Hepatic stellate cell (primary cell): ENCODE results near the gene RSPO4.
"Not testable (repeated sequence)": the region's sequence is repeated elsewhere in the genome, so short reads cannot be mapped to it uniquely, and the experiment has no call there.

ENCODE experiments used
- DNase-seq: peaks from one replicate; pipeline ENCODE4 v3.0.0; 2011; ENCODE audit warnings: low spot score

RSPO4 gene

GRCh38 chr20:1001911-1002681 lies at the start of gene RSPO4:
Gene RSPO4 (minus strand): TSS chr20:1002311. CDS start chr20:1002164, 147 bp downstream.
- no peak for DNase-seq

GRCh38 chr20:1050440-1050839 lies 48.3 kb upstream of the RSPO4 start:
- no peak for DNase-seq

GRCh38 chr20:1045860-1046418 lies 43.8 kb upstream of the RSPO4 start:
- DNase-seq: no peak

GRCh38 chr20:1041845-1042390 lies 39.8 kb upstream of the RSPO4 start:
- DNase-seq: no peak

- DNase-seq: no peak
Measured at GRCh38 chr20:1038205-1038604, 36.1 kb upstream of the RSPO4 start.

GRCh38 chr20:1037039-1037438 lies 34.9 kb upstream of the RSPO4 start:
- DNase-seq: no peak

GRCh38 chr20:1035466-1035865 lies 33.4 kb upstream of the RSPO4 start:
- DNase-seq: no peak

GRCh38 chr20:1034415-1034789 lies 32.3 kb upstream of the RSPO4 start:
- DNase-seq: no peak

- no peak for DNase-seq
Measured at GRCh38 chr20:1033751-1034414, 31.8 kb upstream of the RSPO4 start.

GRCh38 chr20:1029980-1030379 lies 27.9 kb upstream of the RSPO4 start:
- DNase-seq: no peak

- DNase-seq: not testable (repeated sequence)
Measured at GRCh38 chr20:1026214-1026613, 24.1 kb upstream of the RSPO4 start.

GRCh38 chr20:1022871-1023270 lies 20.8 kb upstream of the RSPO4 start:
- DNase-seq: no peak

- no peak for DNase-seq
Measured at GRCh38 chr20:1020614-1021013, 18.5 kb upstream of the RSPO4 start.

- DNase-seq: no peak
Measured at GRCh38 chr20:1019344-1019743, 17.2 kb upstream of the RSPO4 start.

- no peak for DNase-seq
Measured at GRCh38 chr20:1017677-1018076, 15.6 kb upstream of the RSPO4 start.

GRCh38 chr20:1015181-1015580 lies 13.1 kb upstream of the RSPO4 start:
- no peak for DNase-seq

GRCh38 chr20:1014471-1014870 lies 12.4 kb upstream of the RSPO4 start:
- DNase-seq: no peak

- DNase-seq: no peak
Measured at GRCh38 chr20:1013566-1014340, 11.6 kb upstream of the RSPO4 start.

GRCh38 chr20:1012359-1013168 lies 10.5 kb upstream of the RSPO4 start:
- no peak for DNase-seq

GRCh38 chr20:1010659-1011058 lies 8.5 kb upstream of the RSPO4 start:
- no peak for DNase-seq

GRCh38 chr20:1005452-1006027 lies 3.4 kb upstream of the RSPO4 start:
- DNase-seq: no peak
